Measurements from ENCODE around the gene MAB21L4. TPM values are rescaled to one million over a fixed set of nuclear protein-coding genes. Genes with fewer than 3 reads are reported as not detected.

MAB21L4 gene
- total RNA-seq, 1 experiment from 2014 or later = not detected

GRCh38 chr2:240868286-240869108 lies 27.5 kb downstream of the MAB21L4 start, which contains the start of gene AGXT:
Gene AGXT, plus strand, starts transcription at chr2:240868824. Its CDS starts 42 bp downstream, at chr2:240868866.
- no peaks in the 10 kb centered on the region for H3K9me3 ChIP-seq
- H3K27me3 ChIP-seq = no peaks in the 10 kb centered on the region
- no peak within 1 kb of the TSS for H3K4me3 ChIP-seq
- H3K36me3 ChIP-seq = no peaks in the 10 kb centered on the region
- peak; percentile 46 for DNase-seq

- H3K9me3 ChIP-seq = no peaks in the 10 kb centered on the region
These were observed 30.6 kb downstream of the MAB21L4 start for GRCh38 chr2:240865391-240865790.

GRCh38 chr2:240864475-240864874 lies 31.5 kb downstream of the MAB21L4 start:
- no peaks in the 10 kb centered on the region for H3K27me3 ChIP-seq
- H3K9me3 ChIP-seq = no peaks in the 10 kb centered on the region
- no peaks in the 10 kb centered on the region for H3K36me3 ChIP-seq
- no peak overlapping the region for H3K4me3 ChIP-seq
- no peak for DNase-seq

More at GRCh38 chr2:240865391-240865790, 30.6 kb downstream of the MAB21L4 start:
- Histone ChIP-seq H3K27me3 (no peaks in the 10 kb centered on the region), H3K36me3 (no peaks in the 10 kb centered on the region), H3K4me3 (no peak overlapping the region)
- no peak for DNase-seq

GRCh38 chr2:240861547-240861946 lies 34.4 kb downstream of the MAB21L4 start:
- H3K4me3 ChIP-seq = no peak overlapping the region

GRCh38 chr2:240858871-240859270 lies 37.1 kb downstream of the MAB21L4 start:
- Histone ChIP-seq H3K9me3 (no peaks in the 10 kb centered on the region), H3K27me3 (no peaks in the 10 kb centered on the region), H3K4me3 (no peak overlapping the region), H3K36me3 (no peaks in the 10 kb centered on the region)
- no peak for DNase-seq

More at GRCh38 chr2:240861547-240861946, 34.4 kb downstream of the MAB21L4 start:
- H3K27me3 ChIP-seq = no peaks in the 10 kb centered on the region
- no peaks in the 10 kb centered on the region for H3K9me3 ChIP-seq
- H3K36me3 ChIP-seq = no peaks in the 10 kb centered on the region
- no peak for DNase-seq

GRCh38 chr2:240858321-240858720 lies 37.6 kb downstream of the MAB21L4 start:
- H3K36me3 ChIP-seq = no peaks in the 10 kb centered on the region
- H3K27me3 ChIP-seq = no peaks in the 10 kb centered on the region
- H3K4me3 ChIP-seq = no peak overlapping the region
- no peak for DNase-seq
- H3K9me3 ChIP-seq = no peaks in the 10 kb centered on the region

GRCh38 chr2:240857039-240858008 lies 38.6 kb downstream of the MAB21L4 start:
- Histone ChIP-seq H3K4me3 (no peak overlapping the region), H3K27me3 (no peaks in the 10 kb centered on the region), H3K36me3 (no peaks in the 10 kb centered on the region), H3K9me3 (no peaks in the 10 kb centered on the region)
- no peak for DNase-seq

- H3K27me3 ChIP-seq = no peaks in the 10 kb centered on the region
- H3K4me3 ChIP-seq = no peak overlapping the region
- no peaks in the 10 kb centered on the region for H3K36me3 ChIP-seq
- DNase-seq = no peak
- no peaks in the 10 kb centered on the region for H3K9me3 ChIP-seq
These were observed 39.6 kb downstream of the MAB21L4 start for GRCh38 chr2:240856151-240856980.

GRCh38 chr2:240855670-240856069 lies 40.3 kb downstream of the MAB21L4 start:
- DNase-seq = no peak
- no peaks in the 10 kb centered on the region for H3K9me3 ChIP-seq
- H3K27me3 ChIP-seq = no peaks in the 10 kb centered on the region
- no peak overlapping the region for H3K4me3 ChIP-seq
- H3K36me3 ChIP-seq = no peaks in the 10 kb centered on the region

GRCh38 chr2:240852671-240853314 lies 43.2 kb downstream of the MAB21L4 start:
- H3K36me3 ChIP-seq = no peaks in the 10 kb centered on the region
- DNase-seq = no peak
- H3K27me3 ChIP-seq = no peaks in the 10 kb centered on the region
- H3K9me3 ChIP-seq = no peaks in the 10 kb centered on the region
- H3K4me3 ChIP-seq = no peak overlapping the region

GRCh38 chr2:240851078-240851991 lies 44.6 kb downstream of the MAB21L4 start:
- Histone ChIP-seq H3K4me3 (no peak overlapping the region), H3K9me3 (no peaks in the 10 kb centered on the region), H3K36me3 (no peaks in the 10 kb centered on the region), H3K27me3 (no peaks in the 10 kb centered on the region)
- peak; percentile 61 for DNase-seq

GRCh38 chr2:240850756-240851077 lies 45.2 kb downstream of the MAB21L4 start:
- H3K9me3 ChIP-seq = no peaks in the 10 kb centered on the region
- H3K4me3 ChIP-seq = no peak overlapping the region
- DNase-seq = no peak
- H3K36me3 ChIP-seq = no peaks in the 10 kb centered on the region
- H3K27me3 ChIP-seq = no peaks in the 10 kb centered on the region

- H3K9me3 ChIP-seq = no peaks in the 10 kb centered on the region
- DNase-seq = no peak
- no peak overlapping the region for H3K4me3 ChIP-seq
- H3K27me3 ChIP-seq = no peaks in the 10 kb centered on the region
- no peaks in the 10 kb centered on the region for H3K36me3 ChIP-seq
These were observed 45.9 kb downstream of the MAB21L4 start for GRCh38 chr2:240850026-240850425.

GRCh38 chr2:240848900-240849680 lies 46.9 kb downstream of the MAB21L4 start:
- no peak for DNase-seq
- Histone ChIP-seq H3K27me3 (no peaks in the 10 kb centered on the region), H3K36me3 (no peaks in the 10 kb centered on the region), H3K9me3 (no peaks in the 10 kb centered on the region), H3K4me3 (no peak overlapping the region)

GRCh38 chr2:240847817-240848216 lies 48.1 kb downstream of the MAB21L4 start:
- DNase-seq = no peak
- H3K4me3 ChIP-seq = no peak overlapping the region
- no peaks in the 10 kb centered on the region for H3K27me3 ChIP-seq
- no peaks in the 10 kb centered on the region for H3K9me3 ChIP-seq
- no peaks in the 10 kb centered on the region for H3K36me3 ChIP-seq

Measured in MG63 (cell line).